HEK293 (cell line): ENCODE data around the gene TBC1D5.

Source experiments
- KLF7 ChIP-seq: fragments of 450-650 bp; formaldehyde crosslinking; IDR thresholded peaks from 2 replicates; pipeline ENCODE4 v1.5.1; 2016; ENCODE audit warnings: missing biosample characterization, missing genetic modification characterization, borderline replicate concordance
- ZBTB8A ChIP-seq: fragments of 450-650 bp; formaldehyde crosslinking; IDR thresholded peaks from 2 replicates; pipeline ENCODE4 v1.5.1; 2016; ENCODE audit warnings: missing biosample characterization, missing genetic modification characterization
- ZNF221 ChIP-seq: fragments of 450-650 bp; formaldehyde crosslinking; IDR thresholded peaks from 2 replicates; pipeline ENCODE4 v1.5.1; 2017; ENCODE audit warnings: missing biosample characterization, missing genetic modification characterization, borderline replicate concordance
- ZNF513 ChIP-seq: fragments of 450-650 bp; IDR thresholded peaks from 2 replicates; pipeline ENCODE4 v1.5.1; 2018; ENCODE audit warnings: missing biosample characterization, missing genetic modification characterization
- ZNF776 ChIP-seq: fragments of 450-650 bp; formaldehyde crosslinking; IDR thresholded peaks from 2 replicates; pipeline ENCODE4 v1.5.0; 2017; ENCODE audit warnings: missing biosample characterization, missing genetic modification characterization, borderline replicate concordance
- TF ChIP-seq, protein P1 (sequence below): fragments of 450-650 bp; formaldehyde crosslinking; IDR thresholded peaks from 2 replicates; pipeline ENCODE4 v1.5.1; 2016; ENCODE audit warnings: missing biosample characterization, missing genetic modification characterization
- TF ChIP-seq, protein P2 (sequence below): fragments of 450-650 bp; formaldehyde crosslinking; IDR thresholded peaks from 2 replicates; pipeline ENCODE4 v1.5.1; 2016; ENCODE audit warnings: missing biosample characterization, missing genetic modification characterization

DNA sequence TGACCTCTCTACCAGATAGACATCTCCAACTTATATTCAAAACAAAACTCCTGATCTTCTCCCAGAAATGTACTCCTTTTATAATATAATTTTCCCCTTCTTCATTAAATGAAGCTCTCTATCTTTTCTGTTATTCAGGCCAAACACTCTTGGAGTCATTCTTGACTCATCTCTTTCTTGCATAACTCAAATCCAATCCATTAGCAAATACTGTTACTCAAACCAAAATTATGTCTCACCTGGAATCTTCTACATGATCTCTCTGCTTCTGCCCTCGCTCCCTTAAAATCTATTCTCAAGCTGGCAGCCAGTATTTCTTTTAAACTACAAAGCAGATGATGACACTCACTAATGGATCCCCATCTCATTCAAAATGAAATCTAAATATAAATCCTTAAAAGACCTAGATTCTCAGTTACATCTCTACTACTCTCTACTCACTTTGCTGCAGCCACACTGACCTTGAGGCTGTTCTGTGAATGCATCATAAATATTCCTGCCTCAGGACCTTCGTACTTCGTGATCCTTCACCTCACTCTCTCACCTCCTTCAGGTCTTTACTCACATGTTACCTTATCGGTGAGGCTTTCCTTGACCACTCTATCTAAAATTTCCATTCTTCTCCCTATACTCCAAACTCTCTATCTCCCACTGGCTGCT lies 160.9 kb downstream of the TBC1D5 start:
- TF ChIP-seq, protein P1, sequence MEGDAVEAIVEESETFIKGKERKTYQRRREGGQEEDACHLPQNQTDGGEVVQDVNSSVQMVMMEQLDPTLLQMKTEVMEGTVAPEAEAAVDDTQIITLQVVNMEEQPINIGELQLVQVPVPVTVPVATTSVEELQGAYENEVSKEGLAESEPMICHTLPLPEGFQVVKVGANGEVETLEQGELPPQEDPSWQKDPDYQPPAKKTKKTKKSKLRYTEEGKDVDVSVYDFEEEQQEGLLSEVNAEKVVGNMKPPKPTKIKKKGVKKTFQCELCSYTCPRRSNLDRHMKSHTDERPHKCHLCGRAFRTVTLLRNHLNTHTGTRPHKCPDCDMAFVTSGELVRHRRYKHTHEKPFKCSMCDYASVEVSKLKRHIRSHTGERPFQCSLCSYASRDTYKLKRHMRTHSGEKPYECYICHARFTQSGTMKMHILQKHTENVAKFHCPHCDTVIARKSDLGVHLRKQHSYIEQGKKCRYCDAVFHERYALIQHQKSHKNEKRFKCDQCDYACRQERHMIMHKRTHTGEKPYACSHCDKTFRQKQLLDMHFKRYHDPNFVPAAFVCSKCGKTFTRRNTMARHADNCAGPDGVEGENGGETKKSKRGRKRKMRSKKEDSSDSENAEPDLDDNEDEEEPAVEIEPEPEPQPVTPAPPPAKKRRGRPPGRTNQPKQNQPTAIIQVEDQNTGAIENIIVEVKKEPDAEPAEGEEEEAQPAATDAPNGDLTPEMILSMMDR (tag by site-specific recombination), result no peak
- TF ChIP-seq ZNF776 (tag by site-specific recombination), result no peak
- TF ChIP-seq KLF7 (tag by site-specific recombination), result no peak
- TF ChIP-seq ZBTB8A (tag by site-specific recombination), result no peak
- no peak for TF ChIP-seq ZNF513 (tag by site-specific recombination)
- TF ChIP-seq ZNF221 (tag by site-specific recombination), result no peak
- TF ChIP-seq, protein P2, sequence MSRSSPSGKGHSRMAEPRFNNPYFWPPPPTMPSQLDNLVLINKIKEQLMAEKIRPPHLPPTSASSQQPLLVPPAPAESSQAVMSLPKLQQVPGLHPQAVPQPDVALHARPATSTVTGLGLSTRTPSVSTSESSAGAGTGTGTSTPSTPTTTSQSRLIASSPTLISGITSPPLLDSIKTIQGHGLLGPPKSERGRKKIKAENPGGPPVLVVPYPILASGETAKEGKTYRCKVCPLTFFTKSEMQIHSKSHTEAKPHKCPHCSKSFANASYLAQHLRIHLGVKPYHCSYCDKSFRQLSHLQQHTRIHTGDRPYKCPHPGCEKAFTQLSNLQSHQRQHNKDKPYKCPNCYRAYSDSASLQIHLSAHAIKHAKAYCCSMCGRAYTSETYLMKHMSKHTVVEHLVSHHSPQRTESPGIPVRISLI (tag by site-specific recombination), result no peak
